AG08395 (cell line): ENCODE data around the gene TMEM260.
"Not testable (repeated sequence)": the region's sequence is repeated elsewhere in the genome, so short reads cannot be mapped to it uniquely, and the experiment has no call there.

Experiments used
- DNase-seq: peaks from one replicate; pipeline ENCODE4 v3.0.0; 2012; ENCODE audit warnings: mixed read lengths, low spot score

The TMEM260 gene

DNA sequence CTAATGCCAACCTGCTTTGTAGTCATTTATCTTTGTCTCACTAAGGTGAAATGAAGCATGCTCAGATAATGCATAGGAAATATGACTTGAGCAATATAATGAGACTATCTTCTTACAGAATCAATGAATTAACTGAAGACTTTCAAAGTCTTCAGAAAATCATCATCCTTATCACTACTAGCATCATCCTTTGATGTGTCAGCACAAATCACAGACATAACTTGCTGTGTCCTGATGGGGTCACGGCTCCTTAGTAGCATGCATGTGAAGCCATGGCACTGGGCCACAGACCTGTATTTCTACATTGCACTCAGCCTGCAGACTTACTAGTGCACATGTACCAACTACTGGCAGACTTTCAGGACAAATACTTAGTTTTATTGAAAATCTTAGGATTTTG is 18.9 kb downstream of the TMEM260 start:
- DNase-seq: no peak

DNA sequence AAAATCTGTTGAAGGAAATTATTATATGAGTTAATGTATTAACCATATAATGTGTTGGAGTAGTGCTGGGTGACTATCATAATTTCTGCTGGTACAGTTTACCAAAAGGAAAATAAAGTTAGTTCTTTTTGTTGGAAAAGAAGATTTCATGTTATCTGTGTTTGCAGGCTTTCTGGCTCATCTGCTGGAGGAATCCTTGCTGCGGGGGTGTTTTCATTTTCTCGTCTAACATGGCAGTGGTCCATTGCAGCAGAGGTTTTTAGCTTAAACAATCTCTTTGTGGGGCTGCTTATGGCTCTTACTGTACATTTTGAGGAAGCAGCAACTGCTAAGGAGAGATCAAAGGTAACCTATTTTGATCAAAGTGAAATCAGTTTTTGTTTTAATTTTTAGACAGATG is 24.1 kb downstream of the TMEM260 start:
- DNase-seq: no peak

DNA sequence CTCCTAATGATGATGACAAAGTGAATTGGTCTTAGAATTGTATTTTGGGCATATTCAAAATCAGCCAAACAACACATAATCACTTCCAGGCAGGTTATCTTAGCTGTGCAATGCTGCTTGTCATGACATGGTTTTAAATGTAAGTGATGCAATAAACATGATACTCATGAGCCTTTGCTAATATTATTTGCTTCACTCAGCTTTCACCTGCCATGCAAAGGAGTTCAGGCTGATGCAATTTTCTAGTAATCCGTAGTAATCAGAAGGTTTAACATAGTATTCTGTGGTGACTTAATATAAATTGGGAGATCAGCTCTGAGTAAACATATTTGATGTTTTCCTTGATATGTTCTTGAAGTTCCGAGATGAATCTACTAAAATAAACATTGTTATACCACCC is 29.1 kb downstream of the TMEM260 start:
- DNase-seq: no peak

DNA sequence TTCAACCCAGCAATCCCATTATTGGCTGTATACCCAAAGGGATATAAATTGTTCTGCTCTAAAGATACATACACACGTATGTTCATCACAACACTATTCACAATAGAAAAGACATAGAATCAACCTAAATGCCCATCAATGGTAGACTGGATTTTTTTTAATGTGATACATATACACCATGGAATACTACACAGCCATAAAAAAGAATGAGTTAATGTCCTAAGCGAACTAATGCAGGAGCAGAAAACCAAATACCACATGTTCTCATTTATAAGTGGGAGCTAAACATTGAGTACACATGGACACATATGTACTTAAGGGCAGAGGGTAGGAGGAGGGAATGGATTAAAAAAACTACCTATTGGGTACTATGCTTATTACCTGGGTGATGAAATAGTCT is 32.1 kb downstream of the TMEM260 start:
- DNase-seq: not testable (repeated sequence)

DNA sequence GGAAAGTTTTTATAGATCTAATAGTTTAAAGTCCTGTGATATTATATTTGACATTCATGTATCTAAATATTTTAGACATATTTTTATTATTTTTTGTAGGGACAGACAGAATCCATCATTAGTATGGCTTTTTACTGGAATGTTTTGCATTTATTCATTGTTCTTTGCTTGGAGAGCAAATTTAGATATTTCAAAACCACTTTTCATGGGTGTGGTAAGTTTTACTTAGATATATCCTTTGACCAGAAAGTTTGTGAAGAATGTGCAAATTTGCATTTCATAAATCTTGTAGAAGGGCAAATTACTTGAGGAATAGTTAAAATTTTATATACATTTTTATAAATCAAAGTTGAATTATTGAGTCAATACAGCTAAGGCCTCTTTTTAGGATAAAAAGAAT is 37.5 kb downstream of the TMEM260 start:
- DNase-seq: no peak

DNA sequence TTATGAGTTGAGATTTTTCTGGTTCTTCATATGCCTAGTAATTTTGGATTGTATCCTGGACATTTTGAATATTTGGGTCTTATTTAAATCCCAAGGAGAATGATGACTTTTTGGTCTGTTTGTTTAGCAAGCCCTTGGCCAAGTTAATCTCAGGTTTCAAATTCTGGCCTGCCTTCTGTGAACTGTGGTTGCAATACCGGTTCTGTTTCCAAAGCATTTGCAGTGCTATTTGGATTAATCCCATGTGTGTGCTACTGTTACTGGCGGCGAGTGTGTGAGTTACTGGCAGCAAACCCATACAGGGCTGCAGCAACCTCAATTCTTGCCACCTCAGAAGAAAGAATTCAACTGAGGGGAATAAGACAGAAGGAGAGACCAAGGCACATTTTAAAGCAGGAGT is 51.1 kb downstream of the TMEM260 start:
- no peak for DNase-seq

DNA sequence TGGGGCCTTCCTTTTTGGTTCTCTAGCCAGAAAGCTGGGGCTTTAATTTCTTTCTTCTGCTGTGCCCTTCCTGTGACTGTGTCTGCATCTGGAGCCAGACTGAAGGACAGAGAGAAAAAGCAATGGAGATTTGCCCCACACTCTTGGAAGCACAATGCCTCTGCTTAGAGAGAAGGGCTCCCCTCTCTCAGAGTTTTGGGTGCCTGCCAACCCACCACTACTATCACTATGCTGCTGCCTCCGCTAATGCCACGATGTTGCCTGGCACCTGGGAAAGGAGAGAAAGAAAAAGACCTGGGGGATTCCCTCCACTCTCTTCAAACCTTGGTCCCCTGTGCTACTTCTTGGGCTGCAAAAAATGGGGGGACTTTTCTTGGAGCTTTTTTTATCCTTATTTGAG is 52.6 kb downstream of the TMEM260 start:
- no peak for DNase-seq

DNA sequence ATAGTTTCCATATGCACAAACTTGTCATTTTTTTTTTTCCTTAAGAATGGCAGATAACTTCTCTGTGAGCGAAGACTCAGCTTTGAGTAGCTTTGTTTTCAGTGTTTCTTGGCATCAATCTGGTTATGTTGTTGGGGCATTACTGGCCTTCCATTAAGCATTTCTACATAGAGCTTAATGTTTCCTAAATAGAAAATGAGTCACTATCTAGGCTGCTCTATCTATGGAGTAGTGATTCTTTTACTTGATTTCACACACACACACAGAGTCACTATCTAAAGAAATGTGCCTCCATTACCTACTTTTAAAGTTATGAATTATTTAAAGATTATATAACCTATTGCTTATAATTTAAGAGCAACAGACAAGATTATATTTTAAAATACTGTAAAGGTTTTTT is 53.9 kb downstream of the TMEM260 start:
- DNase-seq: no peak

DNA sequence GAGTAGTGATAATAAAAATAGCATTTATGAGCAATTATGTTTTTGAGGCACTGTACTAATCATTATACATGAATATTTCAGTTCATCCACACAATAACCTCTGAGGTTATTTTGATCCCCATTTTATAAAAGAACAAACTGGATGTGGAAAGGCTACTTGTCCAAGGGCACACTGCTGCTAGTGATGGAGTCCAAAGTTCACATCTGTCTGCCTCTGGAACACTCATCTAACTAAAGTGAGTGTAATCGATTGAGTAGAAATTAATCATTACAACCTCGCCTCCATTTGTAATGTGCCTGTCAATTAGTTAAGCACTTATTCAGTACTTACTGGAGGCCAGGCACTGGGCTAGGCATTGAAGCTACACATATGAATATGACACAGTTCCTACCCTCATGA is 55.4 kb downstream of the TMEM260 start:
- no peak for DNase-seq

DNA sequence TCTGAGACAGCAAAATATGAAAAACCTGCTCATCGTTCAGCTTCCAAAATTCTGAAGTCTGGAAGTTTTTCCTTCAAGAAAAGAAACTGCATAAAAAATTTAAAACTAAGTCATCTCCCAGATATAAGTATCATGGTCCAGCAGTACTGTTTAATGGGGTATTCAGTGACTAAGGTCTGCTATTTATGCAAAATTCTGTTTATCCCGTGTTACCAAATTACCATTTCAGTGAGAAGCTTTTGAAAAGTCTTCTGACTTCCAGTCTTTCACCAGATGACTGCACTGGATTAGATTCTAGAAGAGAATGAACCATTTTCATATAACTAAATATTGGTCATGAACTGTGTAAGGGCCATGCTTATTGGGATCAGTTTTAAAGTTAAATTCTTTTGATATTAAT is 67.9 kb downstream of the TMEM260 start:
- no peak for DNase-seq

DNA sequence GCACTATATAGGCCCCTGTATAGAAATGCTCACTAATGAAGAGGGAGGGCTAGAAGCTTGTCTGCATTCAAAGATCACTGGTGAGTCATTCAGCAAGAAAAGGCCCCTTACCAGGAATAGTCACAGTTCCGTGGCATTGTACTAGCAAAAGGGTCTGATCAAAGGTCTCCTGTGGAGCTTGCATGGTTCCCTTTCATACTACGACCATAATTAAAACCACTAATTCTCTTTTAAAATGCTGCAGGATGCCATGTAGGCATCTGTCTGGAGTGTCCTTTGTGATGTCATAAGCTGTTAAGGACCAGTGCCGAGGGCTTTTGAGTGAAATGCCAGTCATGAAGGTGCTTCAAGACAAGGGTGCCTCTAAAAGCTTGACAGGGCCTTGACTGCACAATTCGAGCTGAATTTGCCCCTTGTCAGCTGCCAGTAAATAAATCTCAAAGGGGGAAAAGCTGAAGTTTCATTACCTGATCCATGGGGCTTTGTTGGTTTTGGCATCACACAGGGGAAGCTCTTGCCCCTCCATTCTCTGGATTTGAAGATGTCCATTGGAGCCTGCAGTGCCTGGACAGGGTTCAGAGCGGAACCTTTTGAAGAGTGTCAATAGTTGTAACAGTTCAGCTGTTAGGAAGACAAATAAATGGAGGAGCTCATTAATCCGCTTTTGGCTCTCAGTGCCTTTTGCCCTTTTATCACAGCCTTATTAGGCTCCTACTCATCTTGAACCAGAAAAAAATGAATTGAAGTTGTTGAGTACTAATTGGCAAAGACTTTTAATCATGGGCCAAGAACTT is 69.1 kb downstream of the TMEM260 start:
- DNase-seq: no peak

DNA sequence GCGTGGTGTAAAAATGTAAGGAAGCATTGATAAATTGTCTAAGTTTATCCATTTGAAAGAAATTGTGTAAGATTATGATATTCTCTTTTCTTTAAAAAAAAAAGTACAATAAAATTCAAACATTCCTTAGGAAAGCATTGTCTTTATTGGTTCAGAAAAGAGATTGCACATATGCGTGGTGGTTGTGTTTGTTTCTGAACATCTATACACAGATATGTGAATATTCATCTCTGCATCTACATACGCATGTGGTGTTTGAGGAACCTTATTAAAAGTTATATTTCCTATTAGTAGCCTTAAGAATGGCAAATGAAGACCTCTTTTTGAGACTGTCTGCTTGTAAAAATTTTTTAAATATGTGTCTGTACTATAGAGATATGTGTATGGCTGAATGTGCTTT is 69.8 kb downstream of the TMEM260 start:
- DNase-seq: no peak

DNA sequence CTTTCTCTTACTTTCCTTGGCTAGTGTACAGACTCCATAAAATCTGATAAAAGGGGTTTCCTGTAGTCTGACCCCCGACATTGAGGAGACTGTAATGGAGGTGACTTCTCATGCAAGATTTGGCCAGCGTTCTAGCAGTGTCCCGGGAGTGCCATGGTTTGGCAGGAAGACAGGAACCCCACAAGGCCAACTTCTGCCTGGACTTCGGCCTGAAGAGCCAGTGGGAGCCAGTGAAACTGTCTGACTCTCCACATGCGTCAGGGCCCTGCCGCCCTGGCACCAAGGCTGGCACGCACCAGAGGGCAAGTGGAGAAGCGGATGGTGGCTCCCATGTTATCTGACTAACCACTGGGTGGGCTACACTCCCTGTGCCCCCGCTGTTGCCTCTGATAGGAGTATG is 70.5 kb downstream of the TMEM260 start:
- DNase-seq: no peak

DNA sequence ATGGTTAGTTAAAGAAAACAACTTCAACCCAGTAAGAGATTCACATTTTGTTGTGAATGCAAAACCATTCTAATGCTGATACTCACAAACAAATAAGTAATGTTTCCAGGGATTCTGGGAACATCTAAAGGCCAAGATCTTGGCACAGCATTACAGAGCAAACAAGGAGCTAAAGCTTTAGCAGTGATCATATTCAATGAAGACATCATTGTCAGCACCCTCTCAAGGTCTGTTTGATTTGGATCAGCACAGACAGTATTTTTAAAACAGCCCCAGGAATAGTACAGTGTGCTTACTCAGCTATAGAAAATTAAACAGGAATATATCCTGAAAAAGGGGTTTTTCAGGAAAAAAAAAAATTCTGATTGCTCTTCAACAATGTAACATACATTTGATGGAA is 71.4 kb downstream of the TMEM260 start:
- no peak for DNase-seq

DNA sequence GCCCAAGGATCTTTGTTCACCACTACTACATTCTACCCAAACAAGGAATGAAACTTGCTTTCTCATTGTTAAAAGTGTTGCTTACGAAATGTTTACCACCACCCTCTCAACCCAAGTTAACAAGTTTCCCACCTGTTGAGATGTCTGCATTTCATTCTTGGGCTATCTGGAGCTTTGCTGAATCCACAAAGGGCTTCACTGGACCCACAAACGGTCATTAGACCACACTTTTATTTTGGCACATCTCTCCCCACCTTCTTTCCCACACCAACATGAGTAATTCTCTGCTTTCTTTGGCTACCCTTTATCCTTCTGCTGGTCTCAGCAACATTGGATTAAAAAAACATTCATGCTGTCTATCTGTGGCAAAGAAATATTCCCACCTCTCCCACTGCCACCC is 78.0 kb downstream of the TMEM260 start:
- DNase-seq: no peak

DNA sequence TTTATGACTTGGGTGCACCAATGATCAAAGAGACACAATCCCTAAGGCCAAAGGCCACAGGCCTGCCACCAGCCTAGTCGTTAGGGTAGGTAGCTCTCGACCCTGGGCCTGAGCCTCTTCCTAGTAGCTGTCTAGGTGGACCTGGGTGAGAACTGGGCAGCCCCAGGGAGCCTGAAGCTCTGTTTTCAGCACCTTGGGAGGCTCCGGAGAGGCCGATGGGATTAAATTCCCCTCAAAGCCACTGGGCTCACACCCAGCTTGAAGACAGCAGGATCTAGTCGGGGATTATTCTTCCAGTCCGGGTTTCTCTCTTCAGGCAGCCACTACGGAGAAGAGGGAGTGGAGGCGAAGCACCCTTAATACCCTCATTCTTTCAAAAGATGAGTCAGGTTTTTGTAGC is 79.8 kb downstream of the TMEM260 start:
- no peak for DNase-seq

DNA sequence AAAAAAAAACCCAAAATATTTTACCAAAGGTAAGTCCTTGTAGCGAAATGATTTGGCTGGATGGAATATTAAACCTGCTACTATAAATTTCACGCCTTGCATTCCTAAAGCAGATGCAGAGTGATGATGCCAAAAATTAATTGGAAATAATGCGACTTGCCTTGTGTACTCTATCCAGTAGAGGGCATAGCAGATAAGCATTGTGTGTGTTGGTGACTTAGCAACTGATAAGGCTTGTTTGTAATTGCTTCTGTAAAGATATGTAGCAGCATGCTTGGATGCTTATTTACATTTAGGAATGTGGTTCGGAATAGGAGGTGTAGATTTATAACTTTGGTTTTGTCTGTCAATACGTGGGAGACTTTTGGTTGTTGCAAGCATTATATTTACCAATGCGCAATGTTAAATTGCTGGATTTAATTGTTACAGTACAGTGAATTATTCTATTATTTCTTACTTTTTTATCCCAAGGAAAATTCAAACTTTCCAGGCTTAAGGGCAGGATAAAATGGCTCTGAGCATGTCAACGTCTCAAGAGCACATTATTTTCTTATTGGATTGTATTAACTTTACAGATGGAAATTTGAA is 80.5 kb downstream of the TMEM260 start:
- peak; percentile 67 for DNase-seq

DNA sequence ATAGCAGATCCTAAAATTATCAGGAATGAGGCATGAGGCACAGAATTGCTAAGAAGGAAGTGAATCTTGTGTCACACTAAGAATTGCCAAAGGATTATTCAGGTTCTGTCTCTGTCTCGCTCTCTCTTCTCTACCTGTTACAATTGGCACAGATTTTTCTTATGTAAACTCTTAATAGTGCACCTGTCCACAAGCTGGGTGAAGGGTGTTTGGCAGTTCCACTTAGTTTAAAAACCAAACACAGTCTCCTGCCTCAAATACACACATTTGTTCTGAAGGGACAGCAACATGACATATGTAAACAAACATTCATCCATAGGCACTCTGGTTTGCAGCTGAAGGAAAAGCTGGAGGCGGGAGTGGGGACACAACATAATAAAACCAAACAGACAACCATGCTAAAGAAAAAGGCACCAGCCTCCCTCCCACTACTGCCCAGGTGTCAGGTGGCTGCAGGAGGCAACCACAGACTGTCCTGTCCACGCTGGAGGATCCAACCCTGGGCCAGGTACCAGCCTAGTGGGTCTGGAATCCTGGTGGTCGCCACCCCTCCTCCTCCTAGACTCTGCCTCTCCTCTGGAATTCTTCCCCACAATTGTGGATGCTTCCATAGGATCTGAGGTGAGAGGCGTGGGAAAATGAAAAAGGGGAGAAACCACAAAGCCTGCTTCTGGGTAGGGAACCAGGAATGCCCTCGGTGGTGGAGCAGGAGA is 81.2 kb downstream of the TMEM260 start:
- DNase-seq: no peak

DNA sequence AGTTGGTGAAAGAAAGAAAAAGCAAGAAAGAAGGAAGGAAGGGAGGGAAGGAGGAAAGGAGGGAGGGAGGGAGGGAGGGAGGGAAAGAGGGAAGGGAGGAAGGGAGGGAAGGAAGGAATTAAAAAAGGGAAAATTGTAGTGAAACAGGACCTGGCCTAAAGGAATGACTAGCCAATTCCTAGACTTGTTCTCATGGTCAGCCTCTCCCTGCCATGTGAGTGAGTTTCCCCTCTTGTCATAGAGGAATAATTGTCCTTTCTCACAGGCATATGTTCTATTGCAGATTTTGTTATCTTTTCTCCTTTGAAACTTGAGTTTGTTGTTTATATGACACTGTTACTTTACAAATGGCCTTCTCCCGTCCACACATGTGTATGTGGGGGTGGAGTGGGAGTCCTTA is 81.9 kb downstream of the TMEM260 start:
- no peak for DNase-seq

DNA sequence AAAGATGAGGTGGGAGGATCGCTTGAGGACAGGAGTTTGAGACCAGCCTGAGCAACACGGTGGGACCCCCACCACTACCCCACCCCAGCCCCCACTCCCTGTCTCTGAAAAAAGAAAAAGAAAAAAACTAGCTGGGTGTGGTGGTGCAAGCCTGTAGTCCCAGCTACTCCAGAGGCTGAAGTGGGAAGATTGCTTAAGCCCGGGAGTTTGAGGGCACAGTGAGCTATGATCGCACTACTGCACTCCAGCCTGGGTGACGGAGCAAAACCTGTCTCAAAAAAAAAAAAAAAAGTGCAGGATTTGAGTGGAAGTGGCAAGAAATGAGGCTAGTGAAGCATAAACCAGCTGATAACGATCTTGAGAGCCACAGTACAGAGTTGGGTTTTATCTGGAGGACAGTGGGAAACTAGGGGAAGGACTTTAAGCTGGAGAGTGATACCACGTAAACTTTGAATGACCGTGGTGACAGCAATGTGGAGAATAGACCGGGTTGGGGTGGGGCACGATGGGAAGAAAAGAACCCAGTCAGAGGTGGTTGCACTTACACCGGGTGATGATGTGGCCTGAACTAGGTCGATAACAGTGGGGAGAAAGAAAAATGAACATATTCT is 85.3 kb downstream of the TMEM260 start:
- DNase-seq: no peak

DNA sequence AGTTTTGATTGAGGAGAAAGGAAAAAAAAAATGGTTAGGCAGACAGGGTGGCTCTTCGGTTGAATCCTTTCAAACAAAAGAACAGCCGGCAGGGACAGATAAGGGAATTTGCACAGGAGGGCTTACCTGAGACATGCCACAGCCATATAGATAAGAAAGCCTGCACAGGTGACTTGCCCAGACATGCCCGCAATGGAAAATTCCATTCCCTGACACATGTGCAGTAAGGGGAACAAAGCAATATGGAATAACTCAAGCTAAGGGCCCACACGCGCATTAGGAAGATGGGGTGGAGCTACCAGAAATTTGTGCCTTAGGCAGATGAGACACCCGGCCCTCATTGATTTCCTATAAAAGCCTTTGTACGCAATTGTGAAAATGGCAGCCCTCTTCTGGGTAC is 86.7 kb downstream of the TMEM260 start:
- no peak for DNase-seq

DNA sequence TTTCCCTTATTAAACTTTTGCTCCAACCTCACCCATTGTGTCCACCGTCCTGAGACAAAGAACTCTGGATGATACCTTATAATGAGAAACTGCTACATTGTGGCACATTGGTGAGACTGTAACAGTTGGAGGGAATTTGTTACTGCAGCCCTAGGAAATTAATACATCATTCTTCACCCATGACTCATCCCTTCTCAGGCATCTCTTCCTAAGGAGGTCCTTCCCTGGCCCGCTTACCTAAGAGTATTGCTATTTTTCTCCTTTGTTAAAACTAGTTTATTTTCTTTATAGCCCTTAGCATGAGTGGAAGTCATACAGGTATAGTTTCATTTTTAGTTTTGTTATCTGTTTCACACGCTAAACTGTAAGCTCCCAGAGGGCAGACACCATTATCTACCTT is 87.1 kb downstream of the TMEM260 start:
- DNase-seq: peak; percentile 13

DNA sequence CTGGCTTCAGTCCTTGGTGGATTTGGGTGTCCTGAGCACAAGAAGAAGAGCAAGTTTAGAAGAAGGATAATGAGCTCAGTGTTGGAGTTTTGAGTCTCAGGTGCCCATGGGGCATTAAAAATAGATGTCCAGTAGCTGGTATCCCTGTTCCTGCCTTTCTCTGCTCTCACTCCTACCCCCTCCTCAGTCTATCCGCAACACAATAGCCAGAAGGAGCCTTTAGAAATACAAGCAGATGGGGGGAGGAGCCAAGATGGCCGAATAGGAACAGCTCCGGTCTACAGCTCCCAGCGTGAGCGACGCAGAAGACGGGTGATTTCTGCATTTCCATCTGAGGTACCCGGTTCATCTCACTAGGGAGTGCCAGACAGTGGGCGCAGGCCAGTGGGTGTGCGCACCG is 87.7 kb downstream of the TMEM260 start:
- DNase-seq: not testable (repeated sequence)
